KMS-11 (cell line): ENCODE data around the gene INSC.

ENCODE experiments used
- H2AFZ ChIP-seq: fragments of 200-600 bp; sonication (generic); 2 replicates; pipeline ENCODE4 v1.6.1; 2016; ENCODE audit warnings: antibody characterized with exemption, mixed run types, low read depth
- H3K27ac ChIP-seq: fragments of 200-600 bp; sonication (generic); 2 replicates; pipeline ENCODE4 v1.6.1; 2016; ENCODE audit warnings: mild to moderate bottlenecking, mixed run types
- H3K27me3 ChIP-seq: fragments of 200-600 bp; sonication (generic); 2 replicates; pipeline ENCODE4 v1.6.1; 2017; ENCODE audit warnings: mild to moderate bottlenecking, low read depth, mixed run types, moderate library complexity; ENCODE audit not compliant: insufficient read depth
- H3K36me3 ChIP-seq: fragments of 200-600 bp; sonication (generic); 2 replicates; pipeline ENCODE4 v1.6.1; 2017; ENCODE audit warnings: mild to moderate bottlenecking, mixed run types; ENCODE audit not compliant: insufficient read depth
- H3K4me1 ChIP-seq: fragments of 200-600 bp; sonication (generic); 2 replicates; pipeline ENCODE4 v1.6.1; 2016; ENCODE audit warnings: mild to moderate bottlenecking, low read depth, mixed run types; ENCODE audit not compliant: poor library complexity, severe bottlenecking
- H3K4me2 ChIP-seq: fragments of 200-600 bp; sonication (generic); 2 replicates; pipeline ENCODE4 v1.7.0; 2016; ENCODE audit warnings: mild to moderate bottlenecking, mixed run types
- H3K4me3 ChIP-seq: fragments of 200-600 bp; sonication (generic); IDR thresholded peaks from 2 replicates; pipeline ENCODE4 v1.6.1; 2017; ENCODE audit warnings: low read depth, low read length, mixed read lengths; ENCODE audit not compliant: insufficient read depth
- H3K79me2 ChIP-seq: fragments of 200-600 bp; sonication (generic); 2 replicates; pipeline ENCODE4 v1.6.1; 2016; ENCODE audit warnings: low read depth, mixed run types; ENCODE audit not compliant: insufficient read depth
- H3K9ac ChIP-seq: fragments of 200-600 bp; sonication (generic); 2 replicates; pipeline ENCODE4 v1.6.1; 2016; ENCODE audit warnings: mild to moderate bottlenecking, mixed run types
- H4K20me1 ChIP-seq: fragments of 200-600 bp; sonication (generic); 2 replicates; pipeline ENCODE4 v1.6.1; 2016; ENCODE audit warnings: mild to moderate bottlenecking, mixed run types; ENCODE audit not compliant: insufficient read depth
- TF ChIP-seq, protein P1 (sequence below): fragments of 200-600 bp; sonication (generic); conservative IDR thresholded peaks from 2 replicates; pipeline ENCODE4 v1.6.1; 2017; ENCODE audit warnings: low read depth, mild to moderate bottlenecking, antibody characterized with exemption, low read length, moderate library complexity, mixed read lengths

INSC gene

DNA sequence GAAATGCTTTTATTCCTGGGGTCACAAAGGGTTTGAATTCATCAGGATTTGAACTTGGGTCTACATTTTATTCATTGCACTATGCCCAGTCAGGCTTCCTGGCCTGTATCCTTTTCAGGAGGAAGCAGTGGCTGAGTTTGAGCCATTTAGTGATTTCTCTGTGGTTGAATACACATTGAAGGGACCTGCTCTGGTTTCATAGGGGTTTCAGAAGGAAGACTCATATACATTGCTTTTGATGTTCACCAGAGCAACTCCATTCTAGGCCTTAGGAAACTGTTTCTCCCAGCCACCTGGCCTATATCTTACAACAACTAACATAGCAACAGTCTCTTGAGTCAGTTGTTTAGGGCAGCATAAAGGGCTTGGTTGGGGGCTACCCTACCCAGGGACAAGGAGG is 165.7 kb downstream of the INSC start:
- TF ChIP-seq, protein P1, sequence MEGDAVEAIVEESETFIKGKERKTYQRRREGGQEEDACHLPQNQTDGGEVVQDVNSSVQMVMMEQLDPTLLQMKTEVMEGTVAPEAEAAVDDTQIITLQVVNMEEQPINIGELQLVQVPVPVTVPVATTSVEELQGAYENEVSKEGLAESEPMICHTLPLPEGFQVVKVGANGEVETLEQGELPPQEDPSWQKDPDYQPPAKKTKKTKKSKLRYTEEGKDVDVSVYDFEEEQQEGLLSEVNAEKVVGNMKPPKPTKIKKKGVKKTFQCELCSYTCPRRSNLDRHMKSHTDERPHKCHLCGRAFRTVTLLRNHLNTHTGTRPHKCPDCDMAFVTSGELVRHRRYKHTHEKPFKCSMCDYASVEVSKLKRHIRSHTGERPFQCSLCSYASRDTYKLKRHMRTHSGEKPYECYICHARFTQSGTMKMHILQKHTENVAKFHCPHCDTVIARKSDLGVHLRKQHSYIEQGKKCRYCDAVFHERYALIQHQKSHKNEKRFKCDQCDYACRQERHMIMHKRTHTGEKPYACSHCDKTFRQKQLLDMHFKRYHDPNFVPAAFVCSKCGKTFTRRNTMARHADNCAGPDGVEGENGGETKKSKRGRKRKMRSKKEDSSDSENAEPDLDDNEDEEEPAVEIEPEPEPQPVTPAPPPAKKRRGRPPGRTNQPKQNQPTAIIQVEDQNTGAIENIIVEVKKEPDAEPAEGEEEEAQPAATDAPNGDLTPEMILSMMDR: no peak
- Histone ChIP-seq H3K79me2 (no peaks in the 10 kb centered on the region), H3K36me3 (no peaks in the 10 kb centered on the region), H4K20me1 (no peaks in the 10 kb centered on the region), H3K27me3 (no peaks in the 10 kb centered on the region), H3K4me2 (no peak overlapping the region), H3K4me3 (no peak overlapping the region), H3K9ac (no peak overlapping the region), H3K4me1 (no peaks in the 10 kb centered on the region), H3K27ac (no peak overlapping the region), H2AFZ (no peak overlapping the region)

DNA sequence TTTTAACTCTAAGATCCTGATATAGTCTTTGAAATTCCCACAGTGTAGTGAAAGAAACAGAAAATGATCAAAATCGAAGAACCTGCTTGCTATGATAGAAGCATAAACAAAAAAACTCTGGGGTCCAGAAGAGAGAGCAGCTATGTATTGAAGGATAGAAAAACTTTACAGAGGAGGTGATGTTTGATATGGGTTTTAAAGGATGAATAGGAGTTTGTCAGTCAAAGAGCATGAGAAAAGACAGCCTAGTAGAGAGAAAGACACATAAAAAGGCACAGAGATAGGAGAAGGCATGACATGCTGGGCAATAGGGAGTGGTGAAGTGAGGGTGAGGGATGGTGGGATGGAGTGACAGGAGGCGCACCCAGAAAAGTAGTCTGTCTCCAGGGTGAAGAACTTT is 168.0 kb downstream of the INSC start:
- Histone ChIP-seq H3K36me3 (no peaks in the 10 kb centered on the region), H3K4me2 (no peak overlapping the region), H3K27me3 (no peaks in the 10 kb centered on the region), H3K9ac (no peak overlapping the region), H2AFZ (no peak overlapping the region), H3K4me3 (no peak overlapping the region), H4K20me1 (no peaks in the 10 kb centered on the region), H3K27ac (no peak overlapping the region), H3K79me2 (no peaks in the 10 kb centered on the region), H3K4me1 (no peaks in the 10 kb centered on the region)
- TF ChIP-seq, protein P1: no peak

GRCh38 chr11:15286465-15286864 is 171.7 kb downstream of the INSC start:
- Histone ChIP-seq H3K79me2 (no peaks in the 10 kb centered on the region), H3K4me3 (no peak overlapping the region)

DNA sequence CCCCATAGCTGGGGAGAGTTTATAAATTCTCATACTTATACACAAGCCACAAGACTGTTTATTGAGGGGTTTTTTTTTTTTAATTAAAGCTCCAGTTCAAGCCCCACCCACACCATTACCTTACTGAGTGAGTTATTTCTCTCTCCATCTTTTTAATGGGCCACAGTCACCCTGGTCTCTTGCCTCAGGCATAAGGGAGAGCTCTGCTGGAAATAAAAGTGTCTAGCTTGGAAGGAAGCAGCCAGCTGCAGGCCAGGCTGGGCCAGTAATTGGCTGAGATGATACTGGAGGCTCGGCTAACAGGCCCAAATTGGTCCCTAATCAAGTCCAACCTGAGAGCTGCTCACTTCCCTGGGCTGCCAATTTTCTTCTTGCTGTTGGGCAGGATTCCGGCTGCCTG is 174.1 kb downstream of the INSC start:
- Histone ChIP-seq H3K36me3 (no peaks in the 10 kb centered on the region), H3K79me2 (no peaks in the 10 kb centered on the region), H3K9ac (no peak overlapping the region), H3K4me2 (no peak overlapping the region), H3K4me3 (no peak overlapping the region), H3K4me1 (no peaks in the 10 kb centered on the region), H4K20me1 (no peaks in the 10 kb centered on the region), H3K27me3 (no peaks in the 10 kb centered on the region), H3K27ac (no peak overlapping the region), H2AFZ (no peak overlapping the region)
- TF ChIP-seq, protein P1: no peak

More at GRCh38 chr11:15286465-15286864, 171.7 kb downstream of the INSC start:
- TF ChIP-seq, protein P1: no peak
- no peak overlapping the region for H3K4me2 ChIP-seq
- H3K4me1 ChIP-seq: no peaks in the 10 kb centered on the region
- no peaks in the 10 kb centered on the region for H3K36me3 ChIP-seq
- H4K20me1 ChIP-seq: no peaks in the 10 kb centered on the region
- H3K27ac ChIP-seq: no peak overlapping the region
- no peak overlapping the region for H2AFZ ChIP-seq
- H3K9ac ChIP-seq: no peak overlapping the region
- no peaks in the 10 kb centered on the region for H3K27me3 ChIP-seq
